ENCODE results near the gene SHC4.
"Not testable (repeated sequence)": the region's sequence is repeated elsewhere in the genome, so short reads cannot be mapped to it uniquely, and the experiment has no call there.

The SHC4 gene

DNA sequence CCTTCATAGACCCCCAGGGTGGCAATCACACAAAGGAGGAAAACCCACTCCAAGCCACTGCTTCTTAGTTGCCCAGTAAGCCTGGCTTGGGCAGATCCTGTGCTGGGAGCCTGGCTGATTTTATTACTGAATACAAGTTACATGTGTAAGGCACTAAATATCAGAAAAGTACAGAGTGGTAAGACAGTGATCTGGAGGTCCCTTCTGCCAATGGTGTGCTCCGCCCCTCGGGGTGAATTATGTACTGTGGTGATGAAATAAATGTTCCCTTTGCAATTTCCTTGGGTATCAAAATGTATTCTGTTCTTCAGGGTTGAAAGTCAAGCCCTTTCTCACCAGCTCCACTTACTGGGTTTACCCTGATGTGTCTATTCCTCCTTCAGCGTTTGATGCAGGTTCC is 47.0 kb downstream of the SHC4 start:
- FAIRE-seq: no peak

DNA sequence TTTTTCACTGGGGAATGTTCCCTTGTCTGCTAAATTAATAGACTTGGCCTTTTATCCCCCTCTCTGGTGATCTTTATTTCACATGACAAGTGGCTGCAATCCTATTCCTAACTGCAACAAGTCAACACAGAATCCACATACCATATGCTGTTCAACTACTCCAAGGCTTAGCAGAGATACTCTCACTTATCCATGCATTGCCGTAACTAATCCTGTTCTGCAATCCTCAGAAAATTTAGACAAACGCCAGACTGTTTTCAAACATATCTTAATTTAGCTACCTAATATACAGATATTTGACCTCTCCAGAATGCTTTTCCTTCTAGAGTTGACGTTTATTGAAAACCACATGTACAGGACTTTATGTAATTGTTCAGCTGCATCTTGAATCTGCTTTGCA is 47.9 kb downstream of the SHC4 start:
- no peak for FAIRE-seq

DNA sequence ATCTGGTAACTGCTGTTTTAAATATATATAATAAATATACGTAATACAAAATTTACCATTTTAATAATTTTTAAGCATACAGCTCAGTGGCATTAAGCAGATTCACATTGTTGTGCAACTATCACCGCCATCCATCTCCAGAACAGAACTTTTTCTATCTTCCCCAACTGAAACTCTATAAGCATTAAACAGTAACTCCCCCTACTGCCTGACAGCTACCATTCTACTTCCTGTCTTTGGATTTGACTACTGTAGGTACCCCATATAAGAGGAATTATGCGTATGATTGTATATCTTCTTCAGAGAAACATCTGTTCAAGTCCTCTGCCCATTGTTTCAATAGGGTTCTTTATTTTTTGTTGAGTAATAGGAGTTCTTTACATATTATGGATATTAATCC is 49.0 kb downstream of the SHC4 start:
- FAIRE-seq: no peak

DNA sequence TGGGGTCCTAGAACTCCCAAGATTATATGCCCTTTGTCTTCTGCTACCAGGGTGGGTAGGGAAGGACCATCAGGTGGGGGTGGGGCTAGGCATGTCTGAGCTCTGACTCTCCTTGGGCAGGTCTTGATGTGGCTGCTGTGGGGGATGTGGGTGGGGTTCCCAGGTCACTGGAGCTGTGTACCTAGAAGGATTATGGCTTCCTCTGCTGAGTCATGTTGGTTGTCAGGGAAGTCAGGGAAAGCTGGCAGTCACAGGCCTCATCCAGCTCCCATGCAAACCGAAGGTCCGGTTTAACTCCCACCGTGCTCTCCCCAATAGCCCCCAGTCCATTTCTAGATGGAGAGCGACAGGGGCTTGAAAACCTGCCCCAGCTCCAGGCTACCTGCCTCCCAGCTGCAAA is 50.6 kb downstream of the SHC4 start:
- FAIRE-seq: no peak

DNA sequence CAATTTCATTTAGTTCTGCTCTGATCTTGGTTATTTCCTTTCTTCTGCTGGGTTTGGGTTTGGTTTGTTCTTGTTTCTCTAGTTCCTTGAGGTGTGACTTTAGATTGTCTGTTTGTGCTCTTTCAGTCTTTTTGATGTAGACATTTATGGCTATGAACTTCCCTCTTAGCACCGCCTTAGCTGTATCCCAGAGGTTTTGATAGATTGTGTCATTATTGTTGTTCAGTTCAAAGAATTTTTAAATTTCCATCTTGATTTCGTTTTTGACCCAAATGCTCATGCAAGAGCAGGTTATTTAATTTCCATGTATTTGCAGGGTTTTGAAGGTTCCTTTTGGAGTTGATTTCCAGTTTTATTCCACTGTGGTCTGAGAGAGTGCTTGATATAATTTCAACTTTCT is 53.2 kb downstream of the SHC4 start:
- not testable (repeated sequence) for FAIRE-seq

DNA sequence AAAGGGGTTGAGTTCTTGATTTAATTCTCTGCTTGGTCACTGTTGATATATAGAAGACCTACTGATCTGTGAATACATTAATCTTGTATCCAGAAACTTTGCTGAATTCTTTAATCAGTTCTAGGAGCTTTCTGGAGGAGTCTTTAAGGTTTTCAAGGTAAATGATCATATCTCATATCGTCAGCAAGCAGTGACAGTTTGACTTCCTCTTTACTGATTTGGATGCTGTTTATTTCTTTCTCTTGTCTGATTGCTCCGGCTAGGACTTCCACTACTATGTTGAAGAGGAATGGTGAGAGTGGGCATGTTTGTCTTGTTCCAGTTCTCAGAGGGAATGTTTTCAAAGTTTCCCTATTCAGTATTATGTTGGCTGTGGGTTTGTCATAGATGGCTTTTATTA is 54.4 kb downstream of the SHC4 start:
- FAIRE-seq: not testable (repeated sequence)

DNA sequence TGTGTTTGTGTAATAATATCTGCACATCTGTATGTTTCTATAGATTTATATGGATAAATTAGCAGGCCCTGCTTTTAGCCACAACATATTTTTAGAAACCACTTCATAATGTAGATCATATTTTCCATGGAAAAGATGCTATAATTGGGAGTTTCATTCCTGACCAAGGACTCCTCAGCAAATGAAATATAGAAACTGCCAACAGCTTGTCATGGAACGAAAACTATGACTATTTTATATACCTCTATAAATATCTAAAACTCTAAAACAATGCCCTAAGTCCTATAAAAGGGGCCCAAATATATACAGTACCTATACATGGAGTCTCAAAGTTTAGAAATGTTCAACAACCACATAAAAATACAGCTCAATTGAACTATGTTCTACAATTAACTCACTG is 57.9 kb downstream of the SHC4 start:
- FAIRE-seq: no peak

DNA sequence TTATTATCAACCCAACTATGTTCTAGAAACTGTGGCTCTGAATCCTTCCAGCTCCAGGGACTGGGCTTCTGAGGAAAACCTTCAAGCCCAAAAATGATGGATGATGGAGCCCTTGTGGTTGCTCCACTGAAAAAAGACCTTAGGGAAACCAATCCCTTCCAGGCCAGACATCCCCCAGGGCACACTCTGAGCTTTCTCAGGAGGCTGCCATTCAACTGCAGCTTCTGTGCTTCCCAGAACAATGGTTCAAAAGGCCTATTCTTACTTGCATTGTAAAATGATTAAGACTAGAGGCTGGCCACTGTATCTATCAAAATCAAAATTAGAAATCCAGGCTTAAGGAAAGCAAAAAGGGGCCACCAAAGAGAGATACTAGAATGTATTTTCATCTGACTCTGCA is 58.5 kb downstream of the SHC4 start:
- FAIRE-seq: no peak

DNA sequence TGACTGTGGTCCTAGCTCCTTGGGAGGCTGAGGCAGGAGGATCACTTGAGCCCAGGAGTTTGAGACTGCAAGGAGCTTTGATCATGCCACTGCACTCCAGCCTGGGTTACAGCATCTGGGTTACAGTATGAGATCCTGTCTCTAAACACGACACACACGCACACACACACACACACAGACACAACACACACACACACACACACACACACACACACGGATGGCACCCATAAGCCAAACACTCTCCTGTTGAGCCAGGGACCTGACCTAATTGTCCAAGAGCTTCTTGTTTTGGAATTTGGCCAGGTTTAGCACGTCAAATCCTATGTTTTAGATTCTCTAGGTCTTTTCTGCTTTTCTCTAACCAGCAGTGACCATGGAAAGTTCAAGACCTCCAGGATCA is 59.0 kb downstream of the SHC4 start:
- FAIRE-seq: no peak

DNA sequence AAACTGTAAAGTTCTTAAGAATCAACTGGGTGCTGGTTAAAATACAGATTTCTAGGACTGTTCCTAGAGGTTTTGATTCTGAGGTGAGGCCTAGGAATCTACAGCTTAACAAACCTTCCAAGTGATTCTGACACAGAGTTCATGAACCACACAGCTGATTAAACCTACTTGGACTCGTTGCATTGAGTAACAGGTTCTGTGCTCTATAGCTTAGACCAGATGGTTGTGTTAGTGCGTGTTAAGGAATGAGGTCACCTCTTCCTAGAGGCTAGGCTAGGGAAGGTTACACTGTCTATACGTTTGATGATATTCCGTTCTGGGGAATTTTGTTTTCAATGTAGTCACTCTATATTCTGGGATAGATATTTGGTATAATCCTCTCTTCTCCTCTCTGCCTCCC is 63.9 kb downstream of the SHC4 start:
- FAIRE-seq: no peak

DNA sequence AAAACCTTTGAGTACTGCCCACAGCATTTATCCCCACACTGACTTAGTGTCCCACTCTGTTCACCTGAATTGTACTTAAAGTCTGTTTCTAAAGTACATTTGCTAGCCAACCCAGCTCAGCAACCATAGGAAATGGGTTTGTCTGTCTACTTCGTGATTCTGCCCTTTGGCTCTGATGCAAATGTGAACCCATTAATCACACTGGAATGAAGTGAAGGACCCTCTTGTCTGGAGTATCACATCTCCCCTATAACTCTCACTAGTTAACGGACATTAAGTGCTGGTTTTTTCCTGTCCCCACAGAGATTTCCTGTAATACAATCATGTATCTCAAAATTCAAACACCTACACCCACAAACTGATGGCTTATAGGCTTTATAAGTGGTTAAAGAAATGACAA is 65.3 kb downstream of the SHC4 start:
- FAIRE-seq: peak; percentile 89

DNA sequence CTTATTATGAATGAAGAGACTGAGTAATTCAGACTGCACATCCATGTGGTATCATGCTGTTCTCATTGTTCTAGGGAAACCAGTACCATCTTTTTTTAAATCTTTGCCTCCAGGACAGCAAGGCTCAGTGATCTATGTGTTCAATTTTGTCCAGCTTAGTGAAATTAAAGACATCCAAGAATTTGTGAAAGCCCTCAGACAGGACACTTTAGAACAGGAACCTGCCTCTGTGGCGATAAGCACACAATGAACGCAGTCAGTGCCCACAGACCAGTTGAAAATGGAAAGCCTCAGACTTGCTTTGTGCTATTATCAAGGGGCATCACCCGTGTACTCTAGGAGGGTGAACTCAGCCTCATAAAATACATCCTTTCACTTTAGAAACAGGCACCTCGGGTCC is 65.7 kb downstream of the SHC4 start:
- no peak for FAIRE-seq

DNA sequence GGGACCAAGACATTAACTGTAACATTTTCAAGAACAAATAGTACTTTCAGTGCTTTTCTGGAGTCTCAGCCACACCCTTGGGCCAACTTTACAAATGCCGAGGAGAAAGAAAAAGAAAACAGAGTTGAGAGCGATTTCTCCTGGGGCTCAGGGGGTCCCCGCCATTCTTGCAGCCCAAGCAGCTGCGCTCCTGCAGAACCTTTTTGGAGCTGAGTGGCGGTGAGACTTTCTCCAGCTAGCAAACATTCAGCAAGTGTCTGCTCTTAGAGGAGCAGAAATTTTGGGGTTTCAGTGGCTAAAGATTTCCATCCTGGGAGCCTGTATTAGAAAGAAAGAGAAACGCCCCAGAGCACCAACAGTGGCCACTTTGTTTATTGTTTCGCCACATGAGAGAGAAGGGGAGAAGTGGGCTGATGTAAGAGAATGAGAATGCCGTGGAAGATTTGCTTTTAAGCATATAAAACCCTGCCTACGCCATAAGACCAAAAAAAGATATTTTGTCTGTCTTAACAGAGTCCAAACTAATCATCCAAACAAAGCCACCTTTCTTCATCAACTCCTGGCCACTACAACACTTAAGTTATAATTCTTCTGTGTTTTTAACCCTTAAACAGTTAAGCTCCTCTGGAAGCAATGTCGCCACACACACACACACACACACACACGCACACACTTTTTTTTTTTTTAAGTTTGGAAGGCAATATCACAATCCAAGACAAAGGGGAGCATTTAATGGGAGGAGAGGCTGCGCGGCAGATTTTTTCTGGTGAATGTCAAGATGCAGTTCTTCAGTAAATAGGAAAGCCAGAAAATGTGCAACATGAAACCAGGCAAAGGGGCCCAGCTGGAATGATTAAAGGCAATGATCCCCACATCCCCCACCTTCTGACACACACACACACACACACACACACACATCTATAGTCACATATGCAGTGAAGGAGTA is 66.6 kb downstream of the SHC4 start:
- peak; percentile 97 for FAIRE-seq

DNA sequence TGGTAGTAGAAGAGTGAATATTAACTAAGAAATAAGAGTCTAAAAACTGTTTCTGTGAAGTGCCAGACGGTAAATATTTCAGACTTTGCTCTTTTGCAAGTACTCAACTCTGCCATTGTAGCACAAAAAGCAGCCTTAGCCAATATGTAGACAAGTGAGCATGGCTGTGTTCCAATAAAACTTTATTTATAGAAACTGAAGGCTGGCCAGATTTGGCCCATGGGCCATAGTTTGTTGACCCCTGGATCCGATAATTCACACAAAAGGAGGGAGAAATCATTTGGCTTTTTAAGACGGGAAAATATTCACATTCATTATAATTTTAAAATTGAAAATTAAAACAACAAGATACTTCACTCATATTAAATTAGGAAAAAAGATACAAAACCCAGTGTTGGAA is 70.4 kb downstream of the SHC4 start:
- no peak for FAIRE-seq

DNA sequence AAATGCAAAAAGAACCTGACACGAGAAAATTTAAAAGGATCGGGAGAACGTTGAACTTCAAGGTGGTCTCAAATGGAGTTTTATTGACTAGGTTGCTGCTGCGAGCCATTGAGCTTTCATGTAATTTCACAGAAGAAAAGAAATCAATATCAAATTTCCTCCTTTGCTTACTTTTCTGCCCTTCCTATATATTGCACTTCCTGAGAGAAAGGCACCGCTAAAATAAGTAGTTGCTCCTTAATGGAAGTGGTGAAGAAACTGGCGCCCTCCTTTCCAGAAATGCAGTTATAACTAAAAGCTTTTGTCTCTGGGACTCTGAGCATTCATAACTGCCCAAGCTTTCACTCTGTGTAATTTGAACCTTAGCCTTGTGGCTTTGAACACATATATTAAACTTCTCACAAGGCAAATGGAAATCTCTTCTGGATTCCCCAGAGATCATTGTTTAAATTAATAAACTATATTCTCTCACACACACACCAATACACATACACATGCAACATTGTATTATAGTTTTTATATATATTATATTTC is 72.4 kb downstream of the SHC4 start:
- FAIRE-seq: peak; percentile 44

DNA sequence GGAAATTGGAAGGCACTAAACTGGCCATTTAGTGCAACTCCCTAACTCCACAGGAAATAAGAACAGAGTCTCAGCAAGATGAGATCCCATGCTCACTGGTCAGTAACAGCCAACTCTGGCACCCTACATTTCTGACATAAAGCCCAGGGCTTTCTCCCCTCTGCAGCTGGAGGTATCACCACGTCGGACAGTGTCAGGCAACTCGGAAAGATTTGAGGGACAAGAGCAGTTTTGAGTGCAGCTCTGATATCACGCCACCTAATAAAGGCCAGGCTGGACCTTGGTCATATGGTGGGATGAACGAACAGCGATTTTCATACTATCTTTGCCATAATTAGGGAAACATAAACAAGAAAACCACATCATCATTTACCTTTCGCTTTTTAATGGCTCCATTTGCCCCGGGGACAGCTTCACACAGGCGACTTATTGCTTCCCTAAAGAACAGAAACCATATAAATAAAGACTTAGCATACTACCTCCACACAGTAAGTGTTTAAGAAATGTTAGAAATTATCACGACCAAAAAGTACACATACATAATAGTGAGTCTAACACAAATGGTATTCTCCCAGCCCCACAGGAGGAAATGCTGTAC is 73.2 kb downstream of the SHC4 start:
- FAIRE-seq: no peak

DNA sequence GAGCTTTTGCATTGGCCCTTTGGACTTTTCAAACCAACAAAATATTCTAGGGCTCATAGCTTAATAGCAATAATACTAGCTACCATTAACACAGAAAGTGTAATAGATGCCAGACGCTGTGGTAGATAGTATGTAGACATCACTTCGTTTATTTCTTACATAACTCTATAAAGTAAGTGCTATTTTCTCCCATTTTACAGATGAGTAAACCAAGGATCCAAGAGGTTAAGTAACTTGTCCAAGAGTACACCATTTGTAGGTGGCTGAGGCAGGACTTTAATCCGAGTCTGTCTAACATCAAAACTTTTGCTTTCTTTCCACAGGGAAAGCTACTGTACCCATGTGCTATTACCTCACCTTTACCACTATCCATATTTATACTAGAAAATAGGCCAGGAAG is 73.8 kb downstream of the SHC4 start:
- FAIRE-seq: no peak

DNA sequence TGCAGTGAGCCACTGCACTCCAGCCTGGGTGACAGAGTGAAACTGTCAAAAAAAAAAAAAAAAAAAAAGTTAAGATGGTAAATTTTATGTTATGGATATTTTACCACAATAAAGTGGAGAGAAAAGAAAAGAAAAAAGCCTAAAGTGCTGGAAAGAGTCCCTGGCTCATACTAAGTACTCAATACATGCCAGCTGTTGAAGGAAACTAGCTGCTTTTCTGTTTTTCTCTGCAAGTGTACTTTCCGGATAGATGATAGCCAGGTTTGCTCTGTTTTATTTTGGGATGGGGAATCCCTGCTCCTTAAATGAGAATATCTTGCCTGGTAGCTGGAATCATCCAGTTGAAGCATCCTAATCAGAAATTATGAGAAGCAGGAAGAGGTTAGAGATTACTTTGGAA is 74.9 kb downstream of the SHC4 start:
- no peak for FAIRE-seq

DNA sequence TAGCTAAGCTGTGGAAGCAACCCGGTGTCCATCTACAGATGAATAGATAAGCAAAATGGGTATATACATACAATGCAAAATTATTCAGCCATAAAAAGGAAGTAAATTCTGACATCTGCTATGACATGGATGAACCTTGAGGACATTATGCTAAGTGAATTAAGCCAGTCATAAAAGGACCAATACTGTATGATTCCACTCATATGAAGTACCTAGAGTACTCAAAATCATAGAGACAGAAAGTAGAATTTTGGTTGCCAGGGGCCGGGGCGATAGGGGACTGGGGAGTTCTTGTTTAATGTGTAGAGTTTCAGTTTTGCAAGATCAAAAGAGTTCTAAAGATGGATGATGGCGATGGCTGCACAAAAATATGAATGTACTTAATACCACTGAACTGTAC is 75.5 kb downstream of the SHC4 start:
- no peak for FAIRE-seq

DNA sequence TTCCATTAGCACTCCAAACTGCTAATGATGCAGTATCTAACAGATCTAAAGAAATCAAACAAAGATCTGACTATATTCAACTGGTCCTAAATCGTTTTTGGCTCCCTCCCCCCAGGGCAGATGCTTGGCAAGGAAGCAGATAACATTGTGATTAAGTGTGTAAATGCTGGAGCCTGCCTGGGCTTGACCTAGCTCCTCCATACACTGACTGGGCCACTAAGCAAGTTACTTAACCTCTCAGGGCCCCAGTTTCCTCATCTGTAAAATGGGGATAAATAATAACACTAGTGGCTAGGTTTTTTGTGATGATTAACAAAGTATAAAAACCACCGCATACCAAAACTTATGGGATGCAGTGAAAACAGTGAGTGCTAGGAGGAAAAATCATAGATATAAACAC is 76.6 kb downstream of the SHC4 start:
- no peak for FAIRE-seq

DNA sequence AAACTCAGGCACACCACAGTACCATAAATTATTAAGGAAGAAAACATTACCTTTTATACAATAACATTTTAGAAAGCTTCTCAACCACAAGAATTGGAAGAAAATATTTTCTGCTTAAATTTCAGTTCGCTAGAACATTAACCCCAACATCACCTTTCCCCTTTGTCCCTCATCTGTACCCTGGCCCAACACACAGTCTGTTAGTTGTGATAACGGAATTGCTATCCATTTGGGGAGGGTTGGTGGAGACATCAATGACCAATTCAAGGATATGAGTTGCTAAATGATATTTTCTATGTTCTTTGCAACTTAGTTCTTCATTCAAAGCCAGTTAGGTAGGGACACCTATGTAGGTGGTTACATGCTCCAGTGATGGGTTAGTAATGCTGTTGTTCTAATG is 80.0 kb downstream of the SHC4 start:
- FAIRE-seq: no peak

DNA sequence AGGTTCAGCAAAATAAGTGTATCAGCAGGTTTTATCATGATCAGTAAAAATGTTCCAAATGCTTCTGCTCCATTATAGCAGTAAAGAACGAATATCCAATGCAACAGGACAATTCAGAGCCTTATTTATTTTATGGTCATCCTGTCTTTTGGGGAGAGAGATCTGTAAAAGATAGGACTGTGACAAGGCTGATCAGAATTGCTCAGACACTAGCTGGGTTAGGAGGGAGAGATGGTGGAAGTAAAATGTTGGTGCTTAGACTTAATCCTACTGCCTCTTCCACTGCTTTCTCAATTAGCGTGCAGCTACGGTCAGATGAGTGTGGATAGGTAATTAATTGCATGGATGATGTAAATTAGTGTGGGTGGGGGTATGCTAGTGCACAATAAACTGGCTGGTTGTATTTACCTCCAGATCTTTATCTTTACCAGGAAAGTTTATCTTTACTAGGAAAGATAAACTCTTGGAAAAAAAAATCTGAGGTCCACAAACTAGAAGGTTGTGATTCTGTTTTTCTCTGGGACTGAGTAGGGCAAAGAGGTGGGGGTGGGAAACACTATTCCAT is 83.6 kb downstream of the SHC4 start:
- FAIRE-seq: no peak

DNA sequence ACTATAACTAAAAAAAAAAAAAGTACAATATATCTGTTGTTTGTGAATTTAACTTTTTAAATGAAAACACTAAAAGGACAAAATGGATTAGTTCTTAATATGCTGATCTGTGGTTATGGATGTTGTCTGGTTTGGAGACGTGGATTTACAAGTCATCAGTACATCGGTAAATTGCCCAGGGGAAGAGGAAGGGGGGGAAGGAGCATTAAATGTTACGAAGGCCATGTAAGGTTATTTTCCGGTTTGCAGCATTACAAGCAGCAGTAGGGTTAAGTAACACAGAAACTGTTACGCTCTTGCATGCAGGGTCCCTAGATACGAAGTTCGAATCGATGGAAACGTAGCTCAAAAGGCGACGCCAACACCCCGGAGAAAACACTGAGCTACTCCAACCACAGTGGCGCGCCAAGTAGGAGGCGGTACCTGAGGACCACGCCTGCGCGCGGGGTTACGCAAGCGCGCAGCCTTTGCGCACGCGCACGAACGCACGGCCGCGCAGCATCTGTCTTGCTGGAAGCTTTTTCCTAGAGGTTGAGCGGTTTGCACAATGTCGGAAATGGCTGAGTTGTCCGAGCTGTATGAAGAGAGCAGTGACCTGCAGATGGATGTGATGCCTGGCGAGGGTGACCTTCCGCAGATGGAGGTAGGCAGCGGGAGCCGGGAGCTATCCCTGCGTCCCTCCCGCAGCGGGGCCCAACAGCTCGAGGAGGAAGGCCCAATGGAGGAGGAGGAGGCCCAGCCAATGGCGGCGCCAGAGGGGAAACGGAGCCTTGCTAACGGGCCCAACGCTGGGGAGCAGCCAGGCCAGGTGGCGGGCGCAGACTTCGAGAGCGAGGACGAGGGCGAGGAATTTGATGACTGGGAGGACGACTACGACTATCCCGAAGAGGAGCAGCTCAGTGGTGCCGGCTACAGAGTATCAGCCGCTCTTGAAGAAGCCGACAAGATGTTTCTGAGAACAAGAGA is 85.8 kb downstream of the SHC4 start, which contains the start of gene EID1:
Gene EID1, plus strand, starts transcription at position 505 of the 966 bp plus-strand sequence. Its CDS starts 43 bp downstream, at position 548.
- FAIRE-seq: peak; percentile 82

Measured in A204.1 (cell line).